Measurements from ENCODE around the gene ACVRL1.

DNA sequence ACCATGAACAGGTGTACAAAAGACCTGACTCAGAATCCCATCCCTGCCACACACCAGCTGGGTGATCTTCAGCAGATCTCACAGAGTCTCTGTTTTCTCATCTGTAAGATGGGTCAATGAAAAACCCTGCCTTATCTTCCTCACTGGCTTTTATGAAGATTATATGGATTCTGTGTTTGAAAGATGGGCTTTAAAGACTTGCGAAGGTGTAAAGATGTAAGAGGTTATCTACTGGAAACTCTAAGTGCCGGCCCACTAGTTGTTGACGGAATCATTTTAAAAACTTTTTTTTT, 34.7 kb upstream of the ACVRL1 start:
- TF ChIP-seq, protein P1, sequence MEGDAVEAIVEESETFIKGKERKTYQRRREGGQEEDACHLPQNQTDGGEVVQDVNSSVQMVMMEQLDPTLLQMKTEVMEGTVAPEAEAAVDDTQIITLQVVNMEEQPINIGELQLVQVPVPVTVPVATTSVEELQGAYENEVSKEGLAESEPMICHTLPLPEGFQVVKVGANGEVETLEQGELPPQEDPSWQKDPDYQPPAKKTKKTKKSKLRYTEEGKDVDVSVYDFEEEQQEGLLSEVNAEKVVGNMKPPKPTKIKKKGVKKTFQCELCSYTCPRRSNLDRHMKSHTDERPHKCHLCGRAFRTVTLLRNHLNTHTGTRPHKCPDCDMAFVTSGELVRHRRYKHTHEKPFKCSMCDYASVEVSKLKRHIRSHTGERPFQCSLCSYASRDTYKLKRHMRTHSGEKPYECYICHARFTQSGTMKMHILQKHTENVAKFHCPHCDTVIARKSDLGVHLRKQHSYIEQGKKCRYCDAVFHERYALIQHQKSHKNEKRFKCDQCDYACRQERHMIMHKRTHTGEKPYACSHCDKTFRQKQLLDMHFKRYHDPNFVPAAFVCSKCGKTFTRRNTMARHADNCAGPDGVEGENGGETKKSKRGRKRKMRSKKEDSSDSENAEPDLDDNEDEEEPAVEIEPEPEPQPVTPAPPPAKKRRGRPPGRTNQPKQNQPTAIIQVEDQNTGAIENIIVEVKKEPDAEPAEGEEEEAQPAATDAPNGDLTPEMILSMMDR (IDR thresholded peaks at IDR 0.05): no peak
- TF ChIP-seq ETV6 (CRISPR knock-in tag; IDR thresholded peaks at IDR 0.05): no peak
- TF ChIP-seq, protein P2, sequence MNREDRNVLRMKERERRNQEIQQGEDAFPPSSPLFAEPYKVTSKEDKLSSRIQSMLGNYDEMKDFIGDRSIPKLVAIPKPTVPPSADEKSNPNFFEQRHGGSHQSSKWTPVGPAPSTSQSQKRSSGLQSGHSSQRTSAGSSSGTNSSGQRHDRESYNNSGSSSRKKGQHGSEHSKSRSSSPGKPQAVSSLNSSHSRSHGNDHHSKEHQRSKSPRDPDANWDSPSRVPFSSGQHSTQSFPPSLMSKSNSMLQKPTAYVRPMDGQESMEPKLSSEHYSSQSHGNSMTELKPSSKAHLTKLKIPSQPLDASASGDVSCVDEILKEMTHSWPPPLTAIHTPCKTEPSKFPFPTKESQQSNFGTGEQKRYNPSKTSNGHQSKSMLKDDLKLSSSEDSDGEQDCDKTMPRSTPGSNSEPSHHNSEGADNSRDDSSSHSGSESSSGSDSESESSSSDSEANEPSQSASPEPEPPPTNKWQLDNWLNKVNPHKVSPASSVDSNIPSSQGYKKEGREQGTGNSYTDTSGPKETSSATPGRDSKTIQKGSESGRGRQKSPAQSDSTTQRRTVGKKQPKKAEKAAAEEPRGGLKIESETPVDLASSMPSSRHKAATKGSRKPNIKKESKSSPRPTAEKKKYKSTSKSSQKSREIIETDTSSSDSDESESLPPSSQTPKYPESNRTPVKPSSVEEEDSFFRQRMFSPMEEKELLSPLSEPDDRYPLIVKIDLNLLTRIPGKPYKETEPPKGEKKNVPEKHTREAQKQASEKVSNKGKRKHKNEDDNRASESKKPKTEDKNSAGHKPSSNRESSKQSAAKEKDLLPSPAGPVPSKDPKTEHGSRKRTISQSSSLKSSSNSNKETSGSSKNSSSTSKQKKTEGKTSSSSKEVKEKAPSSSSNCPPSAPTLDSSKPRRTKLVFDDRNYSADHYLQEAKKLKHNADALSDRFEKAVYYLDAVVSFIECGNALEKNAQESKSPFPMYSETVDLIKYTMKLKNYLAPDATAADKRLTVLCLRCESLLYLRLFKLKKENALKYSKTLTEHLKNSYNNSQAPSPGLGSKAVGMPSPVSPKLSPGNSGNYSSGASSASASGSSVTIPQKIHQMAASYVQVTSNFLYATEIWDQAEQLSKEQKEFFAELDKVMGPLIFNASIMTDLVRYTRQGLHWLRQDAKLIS (CRISPR knock-in tag; IDR thresholded peaks at IDR 0.05; ENCODE audit: borderline replicate concordance): no peak
- no peak for TF ChIP-seq MLX (CRISPR knock-in tag; IDR thresholded peaks at IDR 0.05)
- no peak for TF ChIP-seq PRRX2 (CRISPR knock-in tag; IDR thresholded peaks at IDR 0.05)
- TF ChIP-seq, protein P3, sequence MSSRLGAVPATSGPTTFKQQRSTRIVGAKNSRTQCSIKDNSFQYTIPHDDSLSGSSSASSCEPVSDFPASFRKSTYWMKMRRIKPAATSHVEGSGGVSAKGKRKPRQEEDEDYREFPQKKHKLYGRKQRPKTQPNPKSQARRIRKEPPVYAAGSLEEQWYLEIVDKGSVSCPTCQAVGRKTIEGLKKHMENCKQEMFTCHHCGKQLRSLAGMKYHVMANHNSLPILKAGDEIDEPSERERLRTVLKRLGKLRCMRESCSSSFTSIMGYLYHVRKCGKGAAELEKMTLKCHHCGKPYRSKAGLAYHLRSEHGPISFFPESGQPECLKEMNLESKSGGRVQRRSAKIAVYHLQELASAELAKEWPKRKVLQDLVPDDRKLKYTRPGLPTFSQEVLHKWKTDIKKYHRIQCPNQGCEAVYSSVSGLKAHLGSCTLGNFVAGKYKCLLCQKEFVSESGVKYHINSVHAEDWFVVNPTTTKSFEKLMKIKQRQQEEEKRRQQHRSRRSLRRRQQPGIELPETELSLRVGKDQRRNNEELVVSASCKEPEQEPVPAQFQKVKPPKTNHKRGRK (CRISPR knock-in tag; IDR thresholded peaks at IDR 0.05; ENCODE audit: borderline replicate concordance): no peak

All from WTC11 (cell line).